Smooth muscle cell of trachea (primary cell): ENCODE data around the gene DNAJA1. TPM values are rescaled to one million over a fixed set of nuclear protein-coding genes. Genes with fewer than 3 reads are reported as not detected.

Experiments
- total RNA-seq: library from RNA; depleted of rRNA; stranded (reverse); fragments of >200 nt; gene quantifications from 2 replicates; pipeline ENCODE4 v1.2.1, GENCODE V29; 2014

DNAJA1 gene
- 94.6 and 102 TPM in 2 replicates for total RNA-seq

DNA sequence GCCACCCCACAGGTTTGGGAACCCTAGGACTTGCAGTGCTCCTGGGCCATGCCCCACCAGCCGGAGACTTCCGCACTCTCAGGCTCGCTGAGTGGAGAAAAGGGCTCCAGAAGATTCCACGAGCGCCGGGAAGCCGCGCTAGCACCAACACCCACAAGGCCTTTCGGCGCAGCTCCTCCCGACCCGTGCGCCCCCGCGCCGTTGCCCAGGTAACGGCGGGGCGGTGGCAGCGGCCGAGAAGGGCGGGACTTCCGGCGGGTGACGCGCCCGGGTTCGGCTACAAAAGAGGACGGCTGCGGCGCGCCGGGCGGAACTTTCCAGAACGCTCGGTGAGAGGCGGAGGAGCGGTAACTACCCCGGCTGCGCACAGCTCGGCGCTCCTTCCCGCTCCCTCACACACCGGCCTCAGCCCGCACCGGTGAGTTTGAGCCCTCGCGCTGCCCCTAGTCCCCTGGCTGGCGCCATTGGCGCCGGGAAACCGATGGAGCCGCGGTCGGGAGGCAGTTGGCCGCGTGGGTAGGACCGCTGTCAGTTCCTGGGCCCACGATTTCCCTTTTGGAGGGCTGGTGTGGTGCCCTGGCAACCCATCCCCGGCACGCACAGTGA, at the start of gene DNAJA1:
Gene DNAJA1 (plus strand): TSS at position 308 of the 606 bp plus-strand sequence. CDS start 1,212 bp downstream, outside the sequence.

DNA sequence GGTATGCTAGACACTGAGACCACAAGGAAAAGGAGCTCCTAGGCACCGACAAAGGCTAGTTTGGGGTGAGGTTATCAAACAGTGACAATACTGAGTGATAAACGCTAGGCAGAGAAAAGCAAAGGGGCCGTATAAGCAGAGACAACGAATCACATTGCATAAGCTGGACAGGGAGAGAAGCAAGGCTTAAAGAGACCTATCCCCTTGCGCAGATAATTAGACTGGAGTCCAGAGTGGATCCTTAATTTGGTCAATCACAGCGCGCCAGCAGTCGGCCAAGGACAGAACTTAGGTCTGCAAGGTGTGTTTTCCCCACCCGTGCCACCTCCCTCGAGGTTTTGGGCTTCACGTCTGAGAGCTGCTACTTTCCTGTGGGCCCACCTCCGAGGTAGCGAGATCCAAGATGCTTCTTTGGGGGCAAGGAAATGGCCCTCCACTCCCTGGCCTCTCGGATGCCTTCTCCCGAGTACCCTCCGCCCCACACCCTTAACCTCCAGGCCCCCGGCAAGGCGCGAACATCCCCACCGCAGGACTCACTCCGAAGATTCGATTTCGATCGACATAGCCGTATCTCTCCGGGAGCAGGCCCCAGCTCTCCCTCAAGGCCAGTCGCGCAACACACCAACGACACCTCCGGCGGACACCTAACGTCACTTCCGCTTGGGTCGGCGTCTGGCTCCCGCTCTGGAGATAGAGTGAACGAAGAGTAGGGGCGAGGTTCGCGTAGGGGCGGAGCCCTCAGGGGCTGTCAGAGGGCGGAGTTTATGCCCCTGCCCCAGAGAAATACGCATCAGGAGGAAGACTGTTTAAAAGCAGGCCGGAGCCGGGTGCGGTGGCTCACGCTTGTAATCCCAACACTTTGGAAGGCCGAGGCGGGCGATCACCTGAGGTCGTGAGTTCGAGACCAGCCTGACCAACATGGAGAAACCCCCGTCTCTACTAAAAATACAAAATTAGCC, 51.3 kb downstream of the DNAJA1 start, which contains the start of gene SMU1:
Gene SMU1 (minus strand): TSS at position 629 of the 959 bp plus-strand sequence. CDS start 66 bp downstream, at position 563.

Other genes starting within 250 kb of the DNAJA1 start
- gene TMEM215, start 241.7 kb upstream of the DNAJA1 start, total RNA-seq = not detected in 2 replicates
- gene APTX, start 23.6 kb upstream of the DNAJA1 start, total RNA-seq = 36.4 and 44.9 TPM in 2 replicates
- 33.4 and 38.5 TPM in 2 replicates for gene SMU1, start 51.4 kb downstream of the DNAJA1 start, total RNA-seq
- gene B4GALT1, start 142.1 kb downstream of the DNAJA1 start, total RNA-seq = 31.1 and 32.3 TPM in 2 replicates
- gene SPINK4, start 214.9 kb downstream of the DNAJA1 start, total RNA-seq = not detected in 2 replicates
- gene BAG1, start 239.4 kb downstream of the DNAJA1 start, total RNA-seq = 13.7 and 26.9 TPM in 2 replicates
- 93.6 and 113 TPM in 2 replicates for gene CHMP5, start 239.8 kb downstream of the DNAJA1 start, total RNA-seq